Loucy (cell line): Measurements from ENCODE around the gene MRFAP1.

Experiments used
- H2AFZ ChIP-seq: fragments of 200-600 bp; sonication (generic); 2 replicates; pipeline ENCODE4 v1.6.0; 2016; ENCODE audit warnings: antibody characterized with exemption, mild to moderate bottlenecking, low read length, moderate library complexity
- H3F3A ChIP-seq: fragments of 200-600 bp; 2 replicates; pipeline ENCODE4 v1.6.0; 2016; ENCODE audit warnings: antibody characterized with exemption, low read depth, mild to moderate bottlenecking
- H3K27me3 ChIP-seq: fragments of 200-600 bp; sonication (generic); 2 replicates; pipeline ENCODE4 v1.6.1; 2014; ENCODE audit warnings: low read length, mild to moderate bottlenecking; ENCODE audit not compliant: insufficient read depth, poor library complexity, severe bottlenecking
- H3K36me3 ChIP-seq: fragments of 200-600 bp; sonication (generic); 2 replicates; pipeline ENCODE4 v1.6.1; 2016; ENCODE audit warnings: low read length; ENCODE audit not compliant: insufficient read depth
- H3K4me1 ChIP-seq: fragments of 200-600 bp; sonication (generic); 2 replicates; pipeline ENCODE4 v1.5.1; 2014; ENCODE audit warnings: low read length, mild to moderate bottlenecking; ENCODE audit not compliant: insufficient read depth, poor library complexity, severe bottlenecking
- H3K4me2 ChIP-seq: fragments of 200-600 bp; sonication (generic); 2 replicates; pipeline ENCODE4 v1.6.0; 2014; ENCODE audit warnings: antibody characterized with exemption, low read length, low read depth, mild to moderate bottlenecking; ENCODE audit not compliant: poor library complexity, severe bottlenecking
- H3K4me3 ChIP-seq: fragments of 200-600 bp; sonication (generic); 2 replicates; pipeline ENCODE4 v1.5.1; 2014; ENCODE audit warnings: low read length, mild to moderate bottlenecking, mixed read lengths; ENCODE audit not compliant: poor library complexity, severe bottlenecking
- H3K79me2 ChIP-seq: fragments of 200-600 bp; sonication (generic); 2 replicates; pipeline ENCODE4 v1.6.1; 2014; ENCODE audit warnings: low read length; ENCODE audit not compliant: insufficient read depth
- H3K9ac ChIP-seq: fragments of 200-600 bp; sonication (generic); 2 replicates; pipeline ENCODE4 v1.6.0; 2014; ENCODE audit warnings: mild to moderate bottlenecking, low read depth, low read length, moderate library complexity; ENCODE audit not compliant: poor library complexity, severe bottlenecking
- H3K9me2 ChIP-seq: fragments of 200-600 bp; sonication (generic); replicated peaks from 2 replicates; pipeline ENCODE4 v1.6.1; 2016; ENCODE audit warnings: low read depth, low read length, mixed read lengths
- H3K9me3 ChIP-seq: fragments of 200-600 bp; sonication (generic); 2 replicates; pipeline ENCODE4 v1.6.1; 2014; ENCODE audit warnings: mild to moderate bottlenecking, antibody characterized with exemption, low read length, low read depth; ENCODE audit not compliant: insufficient read depth
- H4K20me1 ChIP-seq: fragments of 200-600 bp; sonication (generic); 2 replicates; pipeline ENCODE4 v1.6.0; 2014; ENCODE audit warnings: antibody characterized with exemption, low read length, mild to moderate bottlenecking; ENCODE audit not compliant: insufficient read depth, poor library complexity, severe bottlenecking
- CTCF ChIP-seq: fragments of 200-600 bp; sonication (generic); conservative IDR thresholded peaks from 2 replicates; pipeline ENCODE4 v1.5.1; 2014; ENCODE audit warnings: mild to moderate bottlenecking, antibody characterized with exemption, low read length
- EZH2phosphoT487 ChIP-seq: fragments of 200-600 bp; IDR thresholded peaks from 2 replicates; pipeline ENCODE4 v1.6.1; 2018; ENCODE audit warnings: antibody characterized with exemption, mild to moderate bottlenecking, moderate library complexity, borderline replicate concordance

The MRFAP1 gene

GRCh38 chr4:6680372-6681034, 40.0 kb downstream of the MRFAP1 start:
- Histone ChIP-seq H3K36me3 (no peaks in the 10 kb centered on the region), H3K9me3 (no peaks in the 10 kb centered on the region), H3K79me2 (peaks cover 39% of the 10 kb centered on the region), H2AFZ (no peak overlapping the region), H4K20me1 (peaks cover 23% of the 10 kb centered on the region), H3K4me1 (peaks cover 21% of the 10 kb centered on the region), H3K9me2 (no peaks in the 10 kb centered on the region), H3K27me3 (no peaks in the 10 kb centered on the region), H3K4me3 (no peak overlapping the region), H3F3A (no peaks in the 10 kb centered on the region), H3K9ac (no peak overlapping the region), H3K4me2 (no peak overlapping the region)
- TF ChIP-seq EZH2phosphoT487: no peak
- peak; percentile 49 for TF ChIP-seq CTCF

GRCh38 chr4:6681191-6681590, 40.7 kb downstream of the MRFAP1 start:
- Histone ChIP-seq H3K4me2 (no peak overlapping the region), H3K9me2 (no peaks in the 10 kb centered on the region), H3K27me3 (no peaks in the 10 kb centered on the region), H3K79me2 (peaks cover 33% of the 10 kb centered on the region), H3K9me3 (no peaks in the 10 kb centered on the region), H3K4me1 (peaks cover 14% of the 10 kb centered on the region), H3K4me3 (no peak overlapping the region), H3K36me3 (no peaks in the 10 kb centered on the region), H2AFZ (no peak overlapping the region), H4K20me1 (peaks cover 17% of the 10 kb centered on the region), H3K9ac (no peak overlapping the region), H3F3A (no peaks in the 10 kb centered on the region)
- TF ChIP-seq CTCF (no peak), EZH2phosphoT487 (no peak)

- TF ChIP-seq EZH2phosphoT487 (no peak), CTCF (no peak)
- Histone ChIP-seq H3K79me2 (peaks cover 21% of the 10 kb centered on the region; the same call in 1 of the 2 replicates), H3K9me3 (no peaks in the 10 kb centered on the region), H3K9ac (no peak overlapping the region), H4K20me1 (no peaks in the 10 kb centered on the region), H2AFZ (no peak overlapping the region), H3K4me2 (no peak overlapping the region), H3F3A (no peaks in the 10 kb centered on the region), H3K4me1 (peaks cover 7% of the 10 kb centered on the region), H3K27me3 (no peaks in the 10 kb centered on the region), H3K4me3 (no peak overlapping the region), H3K36me3 (no peaks in the 10 kb centered on the region), H3K9me2 (no peaks in the 10 kb centered on the region)
Measured at GRCh38 chr4:6682862-6683590, 42.5 kb downstream of the MRFAP1 start.
